Measurements from ENCODE around the gene C22orf15.

DNA sequence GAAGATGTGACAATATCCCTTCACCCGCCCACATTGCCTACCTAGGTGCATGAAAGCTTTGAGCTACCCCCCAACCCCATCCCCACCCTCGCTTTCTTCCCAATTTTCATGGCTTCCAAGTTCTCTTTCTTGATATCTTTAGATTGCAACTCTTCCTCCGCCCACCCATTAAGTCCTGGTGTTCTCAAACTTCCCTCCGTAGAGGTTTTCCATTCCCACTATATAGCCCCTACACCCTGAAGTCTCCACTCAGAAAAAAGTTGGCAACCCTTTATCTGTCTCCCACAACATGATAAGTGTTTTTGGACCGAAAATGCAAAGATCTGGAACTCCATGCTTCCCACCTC is 12.4 kb upstream of the C22orf15 start:
- TF ChIP-seq, protein P1, sequence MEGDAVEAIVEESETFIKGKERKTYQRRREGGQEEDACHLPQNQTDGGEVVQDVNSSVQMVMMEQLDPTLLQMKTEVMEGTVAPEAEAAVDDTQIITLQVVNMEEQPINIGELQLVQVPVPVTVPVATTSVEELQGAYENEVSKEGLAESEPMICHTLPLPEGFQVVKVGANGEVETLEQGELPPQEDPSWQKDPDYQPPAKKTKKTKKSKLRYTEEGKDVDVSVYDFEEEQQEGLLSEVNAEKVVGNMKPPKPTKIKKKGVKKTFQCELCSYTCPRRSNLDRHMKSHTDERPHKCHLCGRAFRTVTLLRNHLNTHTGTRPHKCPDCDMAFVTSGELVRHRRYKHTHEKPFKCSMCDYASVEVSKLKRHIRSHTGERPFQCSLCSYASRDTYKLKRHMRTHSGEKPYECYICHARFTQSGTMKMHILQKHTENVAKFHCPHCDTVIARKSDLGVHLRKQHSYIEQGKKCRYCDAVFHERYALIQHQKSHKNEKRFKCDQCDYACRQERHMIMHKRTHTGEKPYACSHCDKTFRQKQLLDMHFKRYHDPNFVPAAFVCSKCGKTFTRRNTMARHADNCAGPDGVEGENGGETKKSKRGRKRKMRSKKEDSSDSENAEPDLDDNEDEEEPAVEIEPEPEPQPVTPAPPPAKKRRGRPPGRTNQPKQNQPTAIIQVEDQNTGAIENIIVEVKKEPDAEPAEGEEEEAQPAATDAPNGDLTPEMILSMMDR (IDR thresholded peaks at IDR 0.05; ENCODE audit: low read depth, low read length, missing input control) = no peak
- TF ChIP-seq, protein P2, sequence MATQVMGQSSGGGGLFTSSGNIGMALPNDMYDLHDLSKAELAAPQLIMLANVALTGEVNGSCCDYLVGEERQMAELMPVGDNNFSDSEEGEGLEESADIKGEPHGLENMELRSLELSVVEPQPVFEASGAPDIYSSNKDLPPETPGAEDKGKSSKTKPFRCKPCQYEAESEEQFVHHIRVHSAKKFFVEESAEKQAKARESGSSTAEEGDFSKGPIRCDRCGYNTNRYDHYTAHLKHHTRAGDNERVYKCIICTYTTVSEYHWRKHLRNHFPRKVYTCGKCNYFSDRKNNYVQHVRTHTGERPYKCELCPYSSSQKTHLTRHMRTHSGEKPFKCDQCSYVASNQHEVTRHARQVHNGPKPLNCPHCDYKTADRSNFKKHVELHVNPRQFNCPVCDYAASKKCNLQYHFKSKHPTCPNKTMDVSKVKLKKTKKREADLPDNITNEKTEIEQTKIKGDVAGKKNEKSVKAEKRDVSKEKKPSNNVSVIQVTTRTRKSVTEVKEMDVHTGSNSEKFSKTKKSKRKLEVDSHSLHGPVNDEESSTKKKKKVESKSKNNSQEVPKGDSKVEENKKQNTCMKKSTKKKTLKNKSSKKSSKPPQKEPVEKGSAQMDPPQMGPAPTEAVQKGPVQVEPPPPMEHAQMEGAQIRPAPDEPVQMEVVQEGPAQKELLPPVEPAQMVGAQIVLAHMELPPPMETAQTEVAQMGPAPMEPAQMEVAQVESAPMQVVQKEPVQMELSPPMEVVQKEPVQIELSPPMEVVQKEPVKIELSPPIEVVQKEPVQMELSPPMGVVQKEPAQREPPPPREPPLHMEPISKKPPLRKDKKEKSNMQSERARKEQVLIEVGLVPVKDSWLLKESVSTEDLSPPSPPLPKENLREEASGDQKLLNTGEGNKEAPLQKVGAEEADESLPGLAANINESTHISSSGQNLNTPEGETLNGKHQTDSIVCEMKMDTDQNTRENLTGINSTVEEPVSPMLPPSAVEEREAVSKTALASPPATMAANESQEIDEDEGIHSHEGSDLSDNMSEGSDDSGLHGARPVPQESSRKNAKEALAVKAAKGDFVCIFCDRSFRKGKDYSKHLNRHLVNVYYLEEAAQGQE (IDR thresholded peaks at IDR 0.05) = no peak
- TF ChIP-seq JUND (IDR thresholded peaks at IDR 0.05) (no peak), GABPA (IDR thresholded peaks at IDR 0.05 in 1 of 2, conservative IDR thresholded peaks at IDR 0.05 in 1 of 2) (no peak), SP1 (IDR thresholded peaks at IDR 0.05) (no peak), RAD21 (IDR thresholded peaks at IDR 0.05) (no peak), TAF1 (conservative IDR thresholded peaks at IDR 0.05) (no peak), FOXA1 (IDR thresholded peaks at IDR 0.05) (no peak), EGR1 (IDR thresholded peaks at IDR 0.05; ENCODE audit: low read depth in 2 of 2) (no peak)
- TF ChIP-seq, protein P3, sequence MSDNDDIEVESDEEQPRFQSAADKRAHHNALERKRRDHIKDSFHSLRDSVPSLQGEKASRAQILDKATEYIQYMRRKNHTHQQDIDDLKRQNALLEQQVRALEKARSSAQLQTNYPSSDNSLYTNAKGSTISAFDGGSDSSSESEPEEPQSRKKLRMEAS (IDR thresholded peaks at IDR 0.05) = no peak
- TF ChIP-seq, protein P4, sequence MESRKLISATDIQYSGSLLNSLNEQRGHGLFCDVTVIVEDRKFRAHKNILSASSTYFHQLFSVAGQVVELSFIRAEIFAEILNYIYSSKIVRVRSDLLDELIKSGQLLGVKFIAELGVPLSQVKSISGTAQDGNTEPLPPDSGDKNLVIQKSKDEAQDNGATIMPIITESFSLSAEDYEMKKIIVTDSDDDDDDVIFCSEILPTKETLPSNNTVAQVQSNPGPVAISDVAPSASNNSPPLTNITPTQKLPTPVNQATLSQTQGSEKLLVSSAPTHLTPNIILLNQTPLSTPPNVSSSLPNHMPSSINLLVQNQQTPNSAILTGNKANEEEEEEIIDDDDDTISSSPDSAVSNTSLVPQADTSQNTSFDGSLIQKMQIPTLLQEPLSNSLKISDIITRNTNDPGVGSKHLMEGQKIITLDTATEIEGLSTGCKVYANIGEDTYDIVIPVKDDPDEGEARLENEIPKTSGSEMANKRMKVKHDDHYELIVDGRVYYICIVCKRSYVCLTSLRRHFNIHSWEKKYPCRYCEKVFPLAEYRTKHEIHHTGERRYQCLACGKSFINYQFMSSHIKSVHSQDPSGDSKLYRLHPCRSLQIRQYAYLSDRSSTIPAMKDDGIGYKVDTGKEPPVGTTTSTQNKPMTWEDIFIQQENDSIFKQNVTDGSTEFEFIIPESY (IDR thresholded peaks at IDR 0.05) = no peak
- TF ChIP-seq, protein P5, sequence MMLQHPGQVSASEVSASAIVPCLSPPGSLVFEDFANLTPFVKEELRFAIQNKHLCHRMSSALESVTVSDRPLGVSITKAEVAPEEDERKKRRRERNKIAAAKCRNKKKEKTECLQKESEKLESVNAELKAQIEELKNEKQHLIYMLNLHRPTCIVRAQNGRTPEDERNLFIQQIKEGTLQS (IDR thresholded peaks at IDR 0.05) = no peak
